Lower leg skin (tissue), 3 donors: ENCODE measurements around the gene THSD4.

ENCODE experiments used
- CTCF ChIP-seq, 3 donors: fragments of 450-650 bp; IDR thresholded peaks; one replicate each; pipeline ENCODE4 v1.5.1; 2016; ENCODE audit warnings: antibody characterized with exemption in 3 of 3, mild to moderate bottlenecking in 3 of 3, moderate library complexity in 2 of 3
- POLR2A ChIP-seq, 2 donors: fragments of 450-650 bp; IDR thresholded peaks; one replicate each; pipeline ENCODE4 v1.6.1; 2016 to 2017; ENCODE audit warnings: antibody characterized with exemption in 2 of 2, mild to moderate bottlenecking in 1 of 2, moderate library complexity in 1 of 2

GRCh38 chr15:71610728-71611552 lies 495.7 kb downstream of the THSD4 start:
- TF ChIP-seq POLR2A (IDR thresholded peaks at IDR 0.05) (no peak), CTCF (IDR thresholded peaks at IDR 0.05) (no peak)
